ENCODE data around the gene MAP1LC3C.

DNA sequence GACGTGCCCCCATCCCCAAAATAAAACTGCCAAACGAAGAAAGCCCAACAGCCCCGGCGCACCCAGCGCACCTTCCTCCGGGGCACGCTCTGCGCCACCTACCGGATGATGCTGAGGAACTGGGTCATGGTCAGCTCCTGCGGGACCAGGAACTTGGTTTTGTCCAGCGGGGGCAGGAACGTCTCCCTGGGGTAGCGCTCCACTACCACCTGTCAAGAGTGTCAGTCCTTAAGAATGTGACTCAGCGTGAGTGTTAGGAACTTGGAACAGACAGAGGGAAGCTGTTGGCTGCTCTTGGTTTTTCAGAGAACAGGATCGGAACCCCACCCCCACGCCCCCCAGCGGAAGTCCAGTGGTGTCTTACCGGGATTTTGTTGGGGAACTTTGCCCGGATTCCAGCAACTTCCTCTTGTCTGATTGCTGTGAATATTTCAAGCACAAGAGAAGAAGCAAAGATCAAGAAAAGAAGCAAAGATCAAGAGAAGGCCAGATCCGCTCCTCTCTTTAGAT lies 431 bp downstream of the MAP1LC3C start:
- TF ChIP-seq EZH2 (IDR thresholded peaks at IDR 0.05; ENCODE audit: borderline replicate concordance, insufficient read depth, low read length, poor library complexity, severe bottlenecking), result no peak
- TF ChIP-seq, protein P1, sequence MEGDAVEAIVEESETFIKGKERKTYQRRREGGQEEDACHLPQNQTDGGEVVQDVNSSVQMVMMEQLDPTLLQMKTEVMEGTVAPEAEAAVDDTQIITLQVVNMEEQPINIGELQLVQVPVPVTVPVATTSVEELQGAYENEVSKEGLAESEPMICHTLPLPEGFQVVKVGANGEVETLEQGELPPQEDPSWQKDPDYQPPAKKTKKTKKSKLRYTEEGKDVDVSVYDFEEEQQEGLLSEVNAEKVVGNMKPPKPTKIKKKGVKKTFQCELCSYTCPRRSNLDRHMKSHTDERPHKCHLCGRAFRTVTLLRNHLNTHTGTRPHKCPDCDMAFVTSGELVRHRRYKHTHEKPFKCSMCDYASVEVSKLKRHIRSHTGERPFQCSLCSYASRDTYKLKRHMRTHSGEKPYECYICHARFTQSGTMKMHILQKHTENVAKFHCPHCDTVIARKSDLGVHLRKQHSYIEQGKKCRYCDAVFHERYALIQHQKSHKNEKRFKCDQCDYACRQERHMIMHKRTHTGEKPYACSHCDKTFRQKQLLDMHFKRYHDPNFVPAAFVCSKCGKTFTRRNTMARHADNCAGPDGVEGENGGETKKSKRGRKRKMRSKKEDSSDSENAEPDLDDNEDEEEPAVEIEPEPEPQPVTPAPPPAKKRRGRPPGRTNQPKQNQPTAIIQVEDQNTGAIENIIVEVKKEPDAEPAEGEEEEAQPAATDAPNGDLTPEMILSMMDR (IDR thresholded peaks at IDR 0.05; ENCODE audit: poor library complexity, severe bottlenecking), result peak; percentile 45

Measured in neural cell (in vitro differentiated cells).